OCI-LY1 (cell line): ENCODE data around the gene ZCCHC9.

ENCODE experiments used
- CTCF ChIP-seq: fragments of 200-600 bp; sonication (generic), shearing (Covaris generic); IDR thresholded peaks from 2 replicates; pipeline ENCODE4 v1.5.1; 2017; ENCODE audit warnings: mild to moderate bottlenecking, antibody characterized with exemption, low read length, moderate library complexity, mixed read lengths
- EZH2 ChIP-seq: fragments of 200-600 bp; sonication (generic), shearing (Covaris generic); IDR thresholded peaks from 2 replicates; pipeline ENCODE4 v1.8.0; 2017; ENCODE audit warnings: borderline replicate concordance, mixed run types, mild to moderate bottlenecking, antibody characterized with exemption, low read length, moderate library complexity, mixed read lengths

- TF ChIP-seq CTCF (no peak), EZH2 (no peak)
Measured at GRCh38 chr5:81297531-81297930, 3.9 kb upstream of the ZCCHC9 start.
